Glomerular visceral epithelial cell (primary cell): ENCODE measurements around the gene GLUL.
"Not testable (repeated sequence)": the region's sequence is repeated elsewhere in the genome, so short reads cannot be mapped to it uniquely, and the experiment has no call there.

ENCODE experiments used
- DNase-seq: peaks from one replicate; pipeline ENCODE4 v3.0.0-alpha.2; 2016; ENCODE audit errors: extremely low spot score

Gene GLUL

DNA sequence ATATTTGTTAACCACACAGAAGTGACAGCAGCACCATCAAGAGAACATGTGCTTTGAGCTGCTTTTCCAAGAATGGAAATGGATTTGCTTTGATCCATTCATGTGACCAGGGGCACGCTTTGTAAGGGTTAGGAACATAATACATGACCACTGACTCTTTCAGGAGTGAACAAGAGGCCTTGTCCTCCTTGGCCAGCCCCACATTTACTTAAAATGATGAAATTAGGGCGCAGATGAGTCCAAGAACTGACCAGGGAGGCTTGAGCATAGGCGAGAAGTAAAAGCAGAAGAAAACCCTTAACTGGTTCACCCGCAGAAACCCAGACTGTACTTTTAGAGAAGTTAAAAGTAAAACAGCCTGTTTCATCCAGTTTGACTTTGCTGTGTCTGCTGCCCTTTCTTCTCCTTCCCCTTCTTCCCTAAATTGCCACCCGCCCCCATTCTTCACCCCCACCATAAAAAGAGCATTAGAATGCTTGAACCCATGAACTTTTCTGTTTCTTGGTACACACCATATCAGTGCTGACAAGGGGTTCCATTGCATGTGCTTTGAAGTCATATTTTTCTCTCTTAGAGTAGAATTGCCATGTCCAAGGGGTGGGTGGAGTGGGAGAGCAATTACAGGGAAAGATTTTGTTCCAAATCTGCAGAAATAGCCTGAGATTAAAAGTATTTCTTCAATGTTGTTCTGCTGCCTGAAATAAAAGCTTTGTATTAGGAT is 2.6 kb upstream of the GLUL start:
- DNase-seq, result no peak

DNA sequence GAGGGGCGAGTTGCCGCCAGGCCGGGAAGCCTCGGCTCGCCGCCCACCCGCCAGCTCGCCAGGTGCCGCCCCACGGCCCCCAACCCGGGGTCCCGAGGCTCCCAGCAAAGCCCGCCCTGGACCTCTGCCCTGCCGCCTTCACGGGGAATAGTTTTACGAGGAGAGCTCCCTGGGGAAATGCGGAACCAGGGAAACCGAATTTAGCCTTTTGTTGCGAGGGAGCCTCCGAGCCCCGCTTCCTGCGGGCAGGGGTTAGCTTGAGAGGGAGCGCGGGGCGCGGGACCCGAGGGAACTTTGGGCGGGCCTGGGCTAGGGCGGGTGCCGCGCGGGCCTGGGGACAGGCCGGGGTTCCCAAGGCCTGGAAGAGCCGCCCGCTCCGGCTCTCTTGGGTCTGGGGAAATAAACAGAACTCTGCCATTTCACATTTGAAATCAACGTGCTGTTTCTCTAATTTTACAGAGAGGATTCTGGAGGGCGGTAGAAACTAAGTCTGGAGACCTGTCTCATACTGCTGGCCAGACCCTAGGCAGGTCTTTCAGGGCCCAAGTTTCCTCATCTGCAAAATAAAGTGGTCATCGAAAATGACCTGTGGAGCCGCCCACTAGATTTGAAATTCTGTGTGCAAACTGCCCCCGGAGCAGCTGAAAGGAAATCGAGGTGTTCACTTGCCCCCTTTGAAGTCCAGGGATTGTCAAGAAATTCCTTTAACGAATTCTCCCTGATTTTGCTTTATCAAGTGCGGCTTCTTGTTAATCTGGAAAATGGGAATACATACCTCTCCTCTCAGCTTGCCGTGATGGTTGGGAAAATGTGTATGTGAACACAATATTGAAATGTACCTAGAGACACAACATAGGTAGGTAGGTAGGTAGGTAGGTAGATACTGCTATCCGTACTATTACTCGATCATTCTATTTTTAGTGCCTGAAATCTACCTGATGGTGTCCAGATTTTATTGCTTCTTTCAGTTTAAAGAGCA is 749 bp upstream of the GLUL start:
- DNase-seq, result no peak

DNA sequence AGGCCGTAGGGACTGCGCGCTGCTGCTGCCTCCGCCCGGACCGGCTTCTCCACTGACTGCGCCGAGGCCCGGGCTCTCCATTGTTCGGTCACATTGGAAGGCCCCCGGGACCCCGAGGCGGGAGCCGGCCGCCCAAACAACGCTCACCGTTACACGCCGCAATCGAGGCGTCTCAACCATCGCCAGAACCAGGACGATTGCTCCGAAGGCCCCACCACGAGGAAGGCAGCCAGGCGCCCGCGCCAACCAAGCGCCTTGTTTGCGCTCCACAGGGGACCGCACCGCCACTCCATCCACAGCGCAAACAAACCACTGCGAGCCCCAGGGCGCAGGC is 595 bp downstream of the GLUL start:
- no peak for DNase-seq

DNA sequence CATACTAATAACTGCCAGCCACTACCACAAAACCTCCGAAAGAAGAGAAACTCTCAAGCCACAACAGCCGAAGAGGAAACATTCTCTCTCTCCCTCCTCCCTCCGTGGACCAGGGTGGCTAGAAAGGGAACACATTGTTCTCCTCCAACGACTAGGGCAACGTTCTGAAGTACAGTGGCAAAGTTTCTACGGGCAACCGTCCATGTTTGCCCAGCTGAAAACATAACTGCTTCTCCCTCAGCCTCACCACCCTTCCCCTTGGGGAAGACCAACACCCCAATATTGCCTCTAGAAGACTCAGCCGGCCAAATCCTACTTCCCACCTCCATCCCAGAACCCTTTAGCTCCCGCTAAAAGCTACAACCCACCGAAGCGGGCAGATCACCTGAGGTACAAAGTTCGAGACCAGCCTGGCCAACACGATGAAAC is 2.0 kb downstream of the GLUL start:
- no peak for DNase-seq

DNA sequence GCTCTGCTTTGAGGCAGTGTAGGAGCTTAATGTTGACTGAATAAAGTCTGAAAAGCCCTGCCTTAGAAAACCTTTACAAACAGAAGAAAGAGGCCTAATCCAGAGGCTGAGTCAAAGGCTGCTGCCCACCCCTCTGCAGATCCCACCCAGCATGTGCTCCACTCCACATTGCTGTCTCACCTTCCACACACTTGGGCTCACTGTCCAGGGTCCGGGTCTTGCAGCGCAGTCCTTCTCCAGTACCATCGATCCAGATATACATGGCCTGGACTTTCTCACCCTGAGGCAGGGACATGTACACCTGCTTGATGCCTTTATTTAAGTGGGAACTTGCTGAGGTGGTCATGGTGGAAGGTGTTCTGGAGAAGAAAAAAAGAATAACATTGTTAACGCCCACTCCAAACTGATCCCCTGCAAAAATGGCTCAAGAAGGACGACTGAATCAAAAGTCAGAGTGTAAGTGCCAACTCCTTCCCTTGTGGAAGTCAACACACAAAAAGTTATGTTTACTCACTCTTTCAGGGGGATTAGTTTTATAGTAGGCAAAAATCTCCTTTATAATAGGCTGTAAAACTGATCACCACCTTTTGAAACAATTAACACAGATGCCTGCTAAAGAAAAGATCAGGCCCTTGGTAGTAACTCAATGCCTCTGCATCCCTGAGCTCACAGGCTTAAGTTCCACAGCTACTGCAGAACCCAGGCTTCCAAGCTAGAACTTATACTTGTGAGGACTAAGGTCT is 3.0 kb downstream of the GLUL start:
- no peak for DNase-seq

DNA sequence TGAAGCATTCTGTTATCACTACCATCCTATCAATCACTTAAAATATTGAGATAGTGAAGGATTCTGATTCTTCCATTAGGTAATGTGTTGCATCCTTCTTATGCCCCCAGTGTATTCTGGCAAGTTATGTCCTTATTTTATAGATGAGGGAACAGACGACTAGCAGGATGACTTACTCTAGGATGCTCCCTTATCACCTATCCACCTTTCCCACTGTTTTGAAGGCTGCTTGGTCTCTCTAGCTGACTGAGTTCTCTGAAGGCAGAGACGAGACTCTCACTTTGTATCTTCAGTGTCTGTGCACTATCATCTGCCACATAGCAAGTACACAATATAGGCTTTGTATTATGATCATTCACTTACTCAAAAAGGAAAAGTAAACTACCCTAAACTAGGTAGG is 4.0 kb downstream of the GLUL start:
- no peak for DNase-seq

DNA sequence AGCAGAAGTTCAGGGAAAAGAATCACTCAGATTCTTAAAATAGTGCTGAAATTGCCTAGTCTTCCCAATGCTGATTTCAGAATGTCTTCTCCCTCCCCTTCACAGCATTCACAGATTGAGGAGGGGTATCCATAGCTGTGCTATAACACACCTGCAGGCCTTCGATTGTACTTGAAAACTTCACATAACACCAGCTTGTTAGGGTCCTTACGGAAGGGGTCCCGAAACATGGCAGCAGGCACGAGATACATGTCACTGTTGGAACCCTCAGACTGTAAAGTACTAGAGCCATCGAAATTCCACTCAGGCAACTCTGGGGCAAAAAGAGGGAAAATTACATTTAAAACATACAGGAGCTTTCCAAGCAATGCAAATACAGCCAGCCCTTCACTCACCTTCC is 4.6 kb downstream of the GLUL start:
- DNase-seq, result no peak

DNA sequence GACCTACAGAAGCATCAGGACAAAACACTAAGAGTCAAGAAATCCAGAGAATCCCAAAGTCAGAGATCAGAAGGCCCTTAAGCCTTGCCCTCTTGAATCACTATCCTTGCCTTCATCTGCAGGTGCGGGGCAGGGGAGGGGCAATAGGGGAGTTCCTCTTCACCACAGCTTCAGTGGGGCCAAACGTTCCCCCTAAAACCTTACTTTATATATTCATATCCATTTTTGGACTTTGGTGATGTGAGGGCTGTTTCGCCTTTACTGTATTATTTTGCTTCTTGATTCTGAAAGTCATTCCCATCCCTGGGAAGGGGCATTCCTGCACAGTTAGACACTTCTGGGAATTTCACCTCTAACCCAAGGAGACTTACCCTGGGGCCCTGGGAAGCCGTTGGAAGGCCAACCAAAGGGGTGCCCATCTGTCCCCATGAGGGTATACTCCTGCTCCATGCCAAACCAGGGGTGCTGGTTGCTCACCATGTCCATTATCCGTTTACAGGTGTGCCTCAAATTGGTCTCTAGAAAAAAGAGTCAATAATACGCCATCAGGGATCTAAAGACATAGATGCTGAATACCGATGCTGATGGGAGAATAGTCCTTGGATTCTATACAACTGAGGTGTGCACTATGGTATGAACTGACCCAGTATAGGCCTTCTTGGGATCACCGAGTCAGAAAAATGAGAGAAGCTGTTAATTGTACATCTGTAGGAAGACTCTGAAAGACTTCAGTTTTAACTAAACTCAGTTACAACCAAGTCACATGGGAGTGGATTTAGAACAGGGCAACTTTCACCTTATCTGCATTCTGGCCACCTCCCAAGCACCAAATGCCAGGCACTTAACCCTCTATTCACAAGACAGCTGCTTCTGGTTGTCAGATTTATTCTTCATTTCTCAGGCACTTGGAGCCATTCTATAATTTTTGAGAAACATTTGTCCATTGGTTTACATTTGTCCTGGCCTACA is 5.4 kb downstream of the GLUL start:
- no peak for DNase-seq

DNA sequence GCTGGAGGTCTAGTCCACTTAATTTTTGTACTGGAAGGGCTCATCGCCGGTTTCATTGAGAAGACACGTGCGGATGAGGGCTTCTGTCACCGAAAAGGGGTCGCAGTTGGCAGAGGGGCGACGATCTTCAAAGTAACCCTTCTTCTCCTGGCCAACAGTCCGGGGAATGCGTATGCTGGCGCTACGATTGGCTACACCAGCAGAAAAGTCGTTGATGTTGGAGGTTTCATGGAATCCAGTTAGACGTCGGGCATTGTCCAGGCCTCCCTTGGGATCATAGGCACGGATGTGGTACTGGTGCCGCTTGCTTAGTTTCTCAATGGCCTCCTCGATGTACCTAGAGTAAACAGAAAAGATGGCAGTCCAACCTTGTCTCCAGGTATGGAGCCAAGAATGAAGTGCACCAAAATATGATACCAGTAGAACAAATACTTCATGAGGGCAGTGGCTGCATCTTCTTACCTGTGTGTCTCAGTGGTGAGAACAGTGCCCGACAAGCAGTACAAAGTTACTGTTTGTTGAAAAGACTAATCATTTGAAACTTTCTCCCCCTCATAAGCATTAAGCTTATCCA is 7.1 kb downstream of the GLUL start:
- no peak for DNase-seq

DNA sequence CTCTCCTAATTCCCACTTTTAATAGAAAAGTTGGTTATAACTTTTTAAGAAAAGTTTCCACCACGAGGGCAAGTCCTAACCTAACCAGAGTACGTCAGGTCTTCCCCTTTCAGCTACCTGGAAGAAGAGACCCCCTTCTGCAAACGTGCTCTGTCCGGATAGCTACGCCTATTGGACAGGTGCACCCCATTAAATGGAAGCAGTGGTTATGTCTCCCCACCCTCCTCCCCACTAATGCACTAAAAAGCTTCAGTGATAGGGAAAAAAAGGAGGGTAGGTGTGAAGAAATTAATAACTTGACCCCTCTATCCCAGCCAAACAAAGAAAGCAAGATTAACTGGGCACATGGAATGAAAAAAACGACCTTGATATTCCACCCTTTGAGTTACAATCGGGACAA is 7.7 kb downstream of the GLUL start:
- DNase-seq, result no peak

DNA sequence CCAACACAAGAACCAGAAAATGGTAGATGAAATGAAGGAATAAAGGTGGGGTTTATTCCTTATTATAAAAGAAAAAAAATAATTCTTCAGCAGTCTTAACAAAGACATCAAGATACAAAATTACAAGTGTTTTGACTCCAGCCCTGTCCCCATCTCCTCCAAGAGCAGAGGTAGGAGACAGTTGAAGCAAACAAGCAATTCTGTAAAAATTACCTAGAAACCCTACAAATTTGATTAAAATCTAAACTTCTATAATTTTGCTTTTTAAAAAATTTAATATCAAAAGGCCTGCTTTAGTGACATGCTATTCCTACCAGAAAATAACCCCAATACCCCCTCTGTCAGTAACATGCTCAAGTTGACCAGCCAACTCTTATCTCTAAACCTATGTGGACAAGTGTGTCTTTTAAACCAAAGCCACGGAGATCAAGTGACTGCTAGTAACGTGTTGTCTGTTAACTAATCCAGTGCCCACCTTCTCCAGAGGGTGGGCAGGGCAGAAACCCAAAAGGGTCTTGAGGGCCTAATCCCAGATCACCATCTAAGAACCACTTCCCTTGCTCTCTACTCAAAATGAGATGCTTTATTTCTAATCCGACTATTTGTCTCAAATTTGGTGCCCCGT is 8.4 kb downstream of the GLUL start:
- no peak for DNase-seq

DNA sequence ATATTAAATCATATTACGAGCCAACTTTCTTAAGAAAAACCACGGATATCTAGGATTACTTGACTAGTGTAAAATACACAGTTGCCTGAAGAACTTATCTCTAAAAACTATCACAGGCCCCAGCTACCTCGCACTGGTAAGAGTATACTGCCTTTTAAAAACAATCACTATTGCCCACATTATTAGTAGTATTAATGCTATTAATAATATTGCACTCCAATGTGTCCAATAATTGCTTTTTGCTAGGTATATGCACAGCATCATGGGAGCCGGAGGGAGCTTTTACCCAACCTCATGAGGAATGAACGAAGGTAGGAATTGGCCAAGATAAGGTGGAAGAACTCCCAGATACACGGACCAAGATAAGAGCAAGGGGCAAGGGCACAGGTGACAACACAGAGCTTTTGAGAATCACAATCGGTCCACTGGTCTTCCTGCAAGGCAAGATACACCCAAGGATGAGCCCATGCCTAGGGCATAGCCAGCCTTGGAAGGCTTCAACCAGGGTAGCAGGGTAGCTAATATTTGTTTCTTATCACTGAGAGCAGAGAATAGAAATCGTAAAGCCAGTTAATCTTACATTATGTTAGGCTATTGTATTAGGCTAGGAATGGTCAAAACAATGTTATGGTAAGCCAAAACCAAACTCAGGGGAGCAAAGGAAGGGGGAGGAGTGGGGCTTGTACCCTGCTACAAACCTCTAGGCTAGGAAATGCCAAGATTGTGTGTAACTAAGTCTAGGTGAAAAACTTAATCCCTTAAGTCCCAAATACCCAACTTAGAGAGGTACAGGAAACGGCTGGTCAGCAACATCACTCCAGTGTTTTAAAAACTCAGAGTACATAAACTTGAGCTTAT is 9.4 kb downstream of the GLUL start:
- no peak for DNase-seq

DNA sequence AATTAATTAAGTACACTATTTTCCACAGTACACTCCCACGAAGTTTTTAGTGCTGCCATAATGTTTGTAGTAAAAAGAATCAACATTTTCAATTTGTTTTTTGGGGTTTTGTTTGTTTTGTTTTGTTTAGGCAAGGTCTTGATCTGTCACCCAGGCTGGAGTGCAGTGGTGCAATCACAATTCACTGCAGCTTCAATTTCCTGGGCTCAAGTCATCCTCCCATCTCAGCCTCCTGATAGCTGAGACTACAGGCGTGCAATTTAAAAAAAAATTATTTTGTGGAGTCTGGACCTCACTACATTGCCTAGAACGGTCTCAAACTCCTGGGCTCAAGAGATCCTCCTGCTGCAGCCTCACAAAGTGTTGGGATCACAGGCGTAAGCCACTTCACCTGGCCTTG is 11.4 kb downstream of the GLUL start:
- no peak for DNase-seq

DNA sequence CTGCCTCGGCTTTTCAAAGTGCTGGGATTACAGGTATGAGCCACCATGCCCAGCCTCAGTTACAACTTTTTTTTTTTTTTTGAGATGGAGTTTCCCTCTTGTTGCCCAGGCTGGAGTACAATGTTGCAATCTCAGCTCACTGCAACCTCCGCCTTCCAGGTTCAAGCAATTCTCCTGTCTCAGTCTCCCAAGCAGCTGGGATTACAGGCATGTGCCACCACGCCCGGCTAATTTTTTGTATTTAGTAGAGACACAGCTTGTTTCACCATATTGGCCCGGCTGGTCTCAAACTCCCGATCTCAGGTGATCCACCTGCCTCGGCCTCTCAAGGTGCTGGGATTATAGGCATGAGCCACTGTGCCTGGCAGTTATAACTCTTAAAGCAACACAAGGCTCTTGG is 11.8 kb downstream of the GLUL start:
- not testable (repeated sequence) for DNase-seq

DNA sequence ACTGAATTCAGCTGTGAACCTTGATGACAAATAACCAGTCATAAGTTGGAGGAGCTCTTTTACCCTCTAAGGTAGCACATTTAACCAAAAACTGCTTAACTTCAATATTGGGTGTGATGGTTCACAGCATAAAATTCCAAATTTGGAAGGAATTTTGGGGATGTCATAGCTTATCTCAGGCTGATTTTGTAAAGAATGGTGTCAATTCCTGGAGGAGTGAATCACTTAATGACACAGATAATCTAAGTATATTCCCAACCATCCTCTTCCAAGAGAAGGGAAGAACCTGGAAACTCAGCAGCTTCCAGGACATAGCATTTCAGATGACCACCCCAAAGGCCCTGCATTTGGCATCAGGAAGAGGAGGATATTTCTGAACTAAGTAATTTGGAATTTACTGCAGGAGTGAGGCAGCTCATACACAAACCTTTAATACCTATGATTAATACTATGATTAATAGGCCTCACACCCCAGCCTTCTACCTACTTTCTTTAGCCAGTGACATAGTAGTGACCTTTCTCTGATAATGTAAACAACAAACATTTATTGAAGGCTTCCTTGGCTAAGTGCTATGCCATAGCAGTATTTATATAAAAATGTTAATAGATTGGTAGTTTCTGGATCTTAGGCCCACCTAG is 14.5 kb downstream of the GLUL start:
- DNase-seq, result no peak

DNA sequence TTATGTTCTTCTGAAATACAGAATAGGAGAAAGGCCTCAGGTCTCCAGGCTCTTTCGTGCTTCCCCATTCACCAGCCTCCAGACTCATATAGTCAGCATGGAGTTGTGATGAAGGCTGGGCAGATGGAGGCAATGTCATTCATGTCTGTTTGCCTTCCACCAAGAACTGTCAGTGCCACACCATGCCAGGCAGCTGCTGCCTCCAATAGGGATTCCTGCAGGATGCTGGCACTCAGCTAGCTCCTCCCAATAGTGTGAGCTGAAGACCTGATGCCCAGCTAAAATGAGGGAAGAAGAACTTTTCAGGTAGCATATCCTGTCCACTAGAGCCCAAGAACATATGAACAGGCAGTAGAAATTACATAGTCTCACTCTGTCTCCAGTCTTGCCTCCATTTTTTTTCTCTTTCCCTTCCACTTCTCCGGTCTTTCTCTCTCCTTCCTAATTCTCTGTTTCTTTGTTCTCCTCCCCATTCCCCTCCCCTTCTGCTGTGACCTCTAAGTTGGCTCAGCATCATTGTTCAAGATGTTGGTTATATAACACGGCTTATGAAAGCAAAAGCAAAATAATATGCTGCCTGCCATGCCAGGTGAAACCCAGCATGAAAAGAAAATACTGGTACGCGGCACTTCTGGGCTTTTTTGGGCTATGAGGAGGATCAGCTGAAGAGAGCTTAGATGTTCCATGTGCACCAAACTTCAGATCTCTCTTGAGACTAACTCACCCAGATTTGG is 17.3 kb downstream of the GLUL start:
- no peak for DNase-seq

DNA sequence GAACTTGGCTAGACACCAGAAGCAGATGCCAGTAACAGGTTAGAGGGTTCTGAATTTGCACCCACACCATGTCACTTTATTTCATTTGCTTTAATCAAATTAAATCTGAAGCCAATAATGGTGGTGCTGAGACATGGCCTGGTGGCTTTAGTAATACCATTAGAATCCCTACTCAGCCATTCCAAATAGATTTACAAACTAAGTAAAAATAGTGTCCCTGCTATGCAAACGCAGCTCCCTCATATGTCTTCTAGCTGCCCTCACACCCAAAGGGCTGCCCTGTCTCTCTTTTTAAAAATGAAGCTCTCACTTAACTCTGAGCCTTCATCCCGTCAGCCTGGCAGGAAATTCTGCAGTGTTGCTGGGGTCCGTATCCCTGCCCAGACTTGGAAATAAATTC is 21.1 kb downstream of the GLUL start:
- DNase-seq, result no peak

DNA sequence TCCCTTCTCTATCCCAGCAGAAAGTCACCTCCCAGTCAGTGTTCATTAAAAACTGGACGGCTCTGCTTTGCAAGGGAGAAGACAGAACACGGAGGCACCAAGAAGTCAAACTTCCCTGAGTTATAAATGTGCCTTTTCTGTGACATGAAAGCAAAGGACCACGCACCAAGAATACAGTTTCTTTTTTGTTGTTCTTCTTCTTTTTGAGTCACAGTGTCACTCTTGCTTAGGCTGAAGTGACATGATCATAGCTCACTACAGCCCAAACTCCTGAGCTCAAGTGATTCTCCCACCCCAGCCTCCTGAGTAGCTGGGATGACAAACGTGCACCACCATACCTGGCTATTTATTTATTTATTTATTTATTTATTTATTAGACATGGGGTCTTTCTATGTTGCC is 22.7 kb downstream of the GLUL start:
- no peak for DNase-seq
